HG03175 (cell line): Measurements from ENCODE around the gene BOD1L1.
"Not testable (repeated sequence)": the region's sequence is repeated elsewhere in the genome, so short reads cannot be mapped to it uniquely, and the experiment has no call there.

Experiments used
- ATAC-seq: cut with Tn5 transposase; IDR thresholded peaks from one replicate; pipeline ENCODE4 v1.9.1; 2021; ENCODE audit warnings: mild to moderate bottlenecking, moderate library complexity; ENCODE audit not compliant: unreplicated experiment

BOD1L1 gene

GRCh38 chr4:13560111-13560510, 67.4 kb downstream of the BOD1L1 start:
- not testable (repeated sequence) for ATAC-seq

- no peak for ATAC-seq
Observed at GRCh38 chr4:13559413-13559812, 68.1 kb downstream of the BOD1L1 start.

- no peak for ATAC-seq
Observed at GRCh38 chr4:13558881-13559280, 68.6 kb downstream of the BOD1L1 start.

DNA sequence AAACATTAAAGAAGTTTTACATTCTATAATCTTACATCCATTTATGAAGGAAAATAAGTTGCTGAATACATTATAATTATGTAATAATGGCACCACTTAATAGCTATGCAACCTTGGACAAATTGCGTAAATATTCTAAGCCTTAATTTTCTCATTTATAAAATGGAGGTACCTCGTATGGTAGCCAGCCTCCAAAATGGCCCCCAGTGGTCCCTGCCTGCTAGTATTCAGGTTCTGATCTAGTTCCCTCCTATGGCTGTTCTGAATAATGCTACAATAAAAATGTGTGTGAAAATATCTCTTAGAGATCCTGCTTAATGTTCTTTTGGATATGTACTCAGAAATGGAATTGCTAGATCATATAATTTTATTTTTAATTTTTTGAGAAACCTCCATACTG, 72.2 kb downstream of the BOD1L1 start:
- no peak for ATAC-seq

- ATAC-seq: no peak
Observed at GRCh38 chr4:13553081-13553480, 74.4 kb downstream of the BOD1L1 start.

- peak; percentile 79 for ATAC-seq
Observed at GRCh38 chr4:13548984-13549546, 78.5 kb downstream of the BOD1L1 start.

- ATAC-seq: no peak
Observed at GRCh38 chr4:13548059-13548983, 79.2 kb downstream of the BOD1L1 start.

DNA sequence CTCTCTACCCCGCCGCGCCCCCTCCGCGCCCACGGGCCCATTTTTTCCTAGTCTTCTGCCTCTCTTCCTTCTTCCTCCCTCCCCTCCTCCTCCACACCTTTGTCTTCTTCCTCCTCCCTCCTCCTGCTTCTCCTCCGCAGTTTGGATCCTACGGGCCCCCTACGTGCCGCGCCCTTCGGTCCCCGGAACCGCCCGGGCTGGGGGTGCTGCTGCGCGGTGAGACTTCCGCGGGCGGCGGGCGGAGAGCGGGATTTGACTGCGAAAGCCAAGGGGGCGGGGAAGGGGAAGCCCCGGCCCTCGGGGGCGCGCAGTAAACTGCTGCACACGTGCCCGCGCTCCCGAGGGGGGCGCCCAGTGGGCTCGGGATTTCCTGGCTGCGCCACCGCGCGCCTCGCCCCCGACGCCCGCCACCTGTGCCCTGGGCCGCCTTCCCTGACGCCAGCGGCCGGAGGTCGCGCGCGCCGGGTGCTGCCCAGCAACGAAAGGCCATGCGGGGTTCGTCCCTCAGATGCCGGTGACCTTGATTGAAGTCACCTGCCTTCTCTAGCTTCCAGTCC, 80.0 kb downstream of the BOD1L1 start:
- no peak for ATAC-seq

DNA sequence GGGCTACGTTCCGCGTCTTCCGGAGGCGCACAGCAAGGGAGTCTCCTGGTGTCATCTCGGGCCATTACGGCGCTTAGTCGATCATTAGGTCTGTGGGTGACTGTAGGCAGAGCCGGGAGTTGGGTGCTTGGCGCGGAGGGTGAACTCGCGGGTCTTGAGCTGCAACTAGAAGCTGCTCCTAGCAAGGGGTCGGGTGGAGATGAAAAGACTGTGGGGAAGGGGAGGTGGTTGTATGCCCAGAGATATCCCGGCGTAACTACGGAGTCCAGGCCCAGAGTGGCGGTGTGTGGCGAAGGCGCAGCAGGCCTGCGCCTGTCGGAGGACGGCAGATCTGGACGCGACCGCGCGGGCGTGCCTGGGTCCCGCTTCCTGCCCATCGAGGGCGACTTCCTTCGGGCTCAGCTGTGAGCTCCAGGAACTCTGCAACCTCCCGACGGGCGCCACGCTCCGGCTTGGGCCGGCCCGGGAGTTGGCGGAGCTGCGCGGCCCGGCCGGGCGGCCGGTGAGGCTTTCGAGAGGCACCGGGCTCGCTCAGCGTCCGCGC, 80.5 kb downstream of the BOD1L1 start:
- no peak for ATAC-seq

- no peak for ATAC-seq
Observed at GRCh38 chr4:13546142-13546940, 81.2 kb downstream of the BOD1L1 start.

- ATAC-seq: no peak
Observed at GRCh38 chr4:13545394-13545808, 82.1 kb downstream of the BOD1L1 start.

DNA sequence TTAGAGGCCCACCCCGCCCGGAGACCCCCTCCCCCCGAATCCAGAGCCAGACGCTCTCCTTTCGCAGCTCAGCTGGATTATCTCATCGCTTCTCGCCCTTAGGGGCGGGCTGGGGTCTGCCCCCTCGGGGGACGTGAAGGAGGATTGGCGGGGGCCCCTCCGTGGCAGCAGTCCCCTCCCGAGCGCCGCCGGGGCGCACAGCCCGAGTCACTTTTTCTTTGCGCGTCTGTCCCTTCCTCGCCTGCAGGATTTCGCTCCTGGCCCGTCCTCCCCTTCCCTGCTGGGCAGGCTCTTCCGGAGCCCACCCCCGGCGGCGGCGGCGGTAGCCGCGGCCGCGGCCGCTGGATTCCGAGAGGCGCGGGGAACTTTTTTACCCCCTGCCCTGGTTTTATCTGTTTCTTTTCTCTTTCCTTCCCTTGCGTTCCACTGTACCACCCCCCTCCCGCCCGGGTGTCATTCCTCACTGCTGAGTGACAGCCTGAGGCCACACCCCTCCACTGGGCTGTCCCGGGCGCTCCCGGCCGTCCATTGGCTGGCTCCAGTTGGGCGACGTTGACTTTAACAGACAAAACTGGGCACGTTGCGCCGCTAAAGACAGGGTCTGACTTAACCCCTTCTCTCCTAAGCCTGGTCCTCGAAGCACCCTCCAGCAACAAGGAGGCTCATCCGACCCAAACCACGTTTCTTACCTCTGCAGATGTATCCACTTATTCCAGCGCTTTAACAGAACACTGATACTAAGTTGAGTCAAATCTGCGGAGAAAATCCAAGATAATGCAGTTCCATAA, 82.7 kb downstream of the BOD1L1 start:
- ATAC-seq: peak; percentile 36

DNA sequence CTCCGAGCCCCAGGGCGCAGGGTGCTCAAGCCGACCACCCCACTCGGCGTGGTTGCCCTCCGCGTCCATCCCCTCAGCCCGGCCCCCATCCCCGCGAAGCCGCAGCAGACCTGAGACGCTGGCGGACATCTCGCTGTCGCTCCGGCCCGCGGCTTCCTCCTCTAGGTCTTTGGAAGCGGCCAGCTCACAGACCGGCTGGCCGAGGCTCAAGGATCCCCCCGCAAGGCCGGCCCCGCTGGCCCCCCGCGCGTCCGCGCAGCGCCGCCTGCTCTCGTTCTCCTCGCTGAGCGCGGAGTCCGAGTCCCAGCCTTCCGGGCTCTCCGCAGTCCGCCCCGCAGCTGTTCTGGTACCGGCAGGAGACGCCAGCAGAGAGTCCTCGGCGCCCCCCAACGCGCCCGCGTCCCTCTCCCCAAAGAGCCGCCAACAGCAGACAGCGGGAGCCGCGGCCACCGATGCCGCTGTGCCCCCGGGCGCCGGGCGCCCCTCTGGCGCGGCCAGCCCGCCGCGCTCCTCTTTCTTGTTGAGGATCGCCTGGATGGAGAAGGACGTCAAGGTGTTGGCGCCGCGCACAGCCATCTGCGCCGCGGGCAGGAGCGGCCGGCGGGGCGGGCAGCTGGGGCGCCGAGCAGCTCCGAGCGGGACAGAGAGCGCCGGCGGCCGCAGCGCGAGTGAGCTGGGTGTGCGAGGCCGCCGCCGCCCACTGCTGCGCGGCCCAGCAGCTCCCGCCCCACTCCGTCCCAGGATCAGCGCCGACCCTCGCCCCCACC, 83.5 kb downstream of the BOD1L1 start, which contains the start of gene NKX3-2:
TSS of gene NKX3-2 (minus strand) at position 670 of the 767 bp plus-strand sequence. CDS start at position 576, 94 bp downstream.
- ATAC-seq: no peak

DNA sequence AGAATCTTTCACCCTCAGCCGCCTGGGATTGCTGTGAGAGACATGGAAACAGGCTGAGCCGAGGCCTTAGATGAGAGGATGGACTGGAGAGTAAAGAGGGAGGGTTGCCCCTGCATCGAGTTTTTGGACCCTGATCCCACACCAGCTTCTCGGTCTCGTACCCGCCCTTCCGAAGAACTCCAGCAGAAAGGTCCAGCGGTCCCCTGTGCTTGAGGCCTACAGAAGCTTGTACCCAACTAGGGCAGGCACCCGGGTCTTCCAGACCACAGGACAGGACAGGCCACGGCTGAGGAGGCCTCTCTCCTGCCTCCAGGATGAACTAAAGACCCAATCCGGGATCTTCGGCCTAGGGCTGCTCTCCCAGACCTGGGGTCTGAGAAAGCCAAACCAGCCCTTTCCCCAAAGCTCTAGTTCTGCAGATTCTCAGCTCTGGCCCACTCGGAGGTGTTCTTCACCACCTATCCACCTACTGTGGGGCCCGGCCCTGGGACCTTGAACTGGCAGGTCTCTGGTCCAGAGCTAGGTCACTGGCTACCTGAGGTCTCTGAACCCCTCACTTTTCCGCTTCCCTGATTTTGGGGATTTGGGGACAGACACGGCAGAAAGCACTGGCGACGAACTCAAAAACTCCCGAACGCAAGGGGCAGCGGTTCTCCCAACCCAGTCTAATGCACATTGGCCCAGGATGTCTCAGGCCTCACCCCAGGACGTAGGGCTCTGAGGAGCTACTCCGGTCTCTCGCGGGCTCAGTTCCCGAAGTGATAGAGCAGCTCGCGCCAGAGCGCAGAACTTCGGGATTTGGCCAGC, 84.3 kb downstream of the BOD1L1 start:
- ATAC-seq: no peak

DNA sequence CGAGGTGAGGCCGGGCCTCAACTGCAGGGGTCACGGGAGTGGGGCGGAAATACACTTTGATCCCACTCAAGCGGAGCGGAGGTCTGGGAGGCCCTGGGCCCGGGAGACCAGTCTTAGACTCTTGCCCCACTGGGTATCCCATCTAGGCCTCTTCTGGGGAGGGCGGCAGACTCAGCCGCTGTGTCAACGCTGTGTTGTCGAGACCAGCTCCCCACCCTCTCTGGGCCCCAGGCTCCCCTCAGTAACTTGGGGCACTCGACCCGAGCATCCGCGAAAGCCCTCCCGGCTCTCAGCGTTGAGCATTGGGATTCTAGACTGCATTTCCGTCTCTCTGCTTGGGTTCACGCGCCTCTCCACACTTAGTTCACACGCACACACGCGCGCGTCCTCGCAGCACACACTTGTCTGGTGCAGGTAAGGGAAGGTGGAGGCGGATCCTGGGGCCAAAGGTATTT, 84.9 kb downstream of the BOD1L1 start:
- no peak for ATAC-seq

DNA sequence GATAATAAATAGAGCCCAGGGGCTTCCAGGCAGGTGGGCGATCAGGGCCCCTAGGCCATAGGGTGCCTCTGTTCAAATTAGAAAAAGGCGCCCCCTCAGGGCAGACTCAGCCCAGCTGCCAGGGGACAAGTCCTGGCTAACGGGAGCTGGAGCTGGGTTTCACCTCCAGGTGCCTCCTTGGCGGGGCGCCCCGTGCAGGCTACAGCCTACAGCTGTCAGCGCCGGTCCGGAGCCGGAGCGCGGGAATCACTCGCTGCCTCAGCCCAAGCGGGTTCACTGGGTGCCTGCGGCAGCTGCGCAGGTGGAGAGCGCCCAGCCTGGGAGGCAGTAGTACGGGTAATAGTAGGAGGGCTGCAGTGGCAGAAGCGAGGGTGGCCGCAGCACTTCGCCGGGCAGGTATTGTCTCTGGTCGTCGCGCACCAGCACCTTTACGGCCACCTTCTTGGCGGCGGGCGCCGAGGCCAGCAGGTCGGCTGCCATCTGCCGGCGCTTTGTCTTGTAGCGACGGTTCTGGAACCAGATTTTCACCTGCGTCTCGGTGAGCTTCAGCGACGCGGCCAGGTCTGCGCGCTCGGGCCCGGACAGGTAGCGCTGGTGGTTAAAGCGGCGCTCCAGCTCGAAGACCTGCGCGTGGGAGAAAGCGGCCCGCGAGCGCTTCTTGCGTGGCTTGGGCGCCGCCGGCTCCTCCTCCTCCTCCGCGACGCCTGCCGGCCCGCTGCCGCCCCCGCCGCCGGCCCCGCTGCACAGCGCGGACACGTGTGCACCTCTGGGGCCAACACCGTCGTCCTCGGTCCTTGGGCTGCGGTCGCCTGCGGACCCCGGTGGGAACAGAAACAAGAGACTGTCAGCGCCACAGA, 85.6 kb downstream of the BOD1L1 start:
- no peak for ATAC-seq

- ATAC-seq: no peak
Observed at GRCh38 chr4:13541176-13541604, 86.3 kb downstream of the BOD1L1 start.
